Endothelial cell of umbilical vein (primary cell): Measurements from ENCODE around the gene TSPAN4.

Source experiments
- MAX ChIP-seq: IDR thresholded peaks from 2 replicates; pipeline ENCODE4 v1.6.1; 2011; ENCODE audit not compliant: insufficient read depth, insufficient read length
- POLR2A ChIP-seq: IDR thresholded peaks from 2 replicates; pipeline ENCODE4 v1.6.1; 2012; ENCODE audit warnings: low read depth, mild to moderate bottlenecking, control low read depth, low read length

- TF ChIP-seq MAX (no peak), POLR2A (no peak)
Observed at GRCh38 chr11:804599-804964, 38.1 kb upstream of the TSPAN4 start.
